Prostate gland (tissue), 2 donors: ENCODE measurements around the gene PURB. TPM values are rescaled to one million over a fixed set of nuclear protein-coding genes. Genes with fewer than 3 reads are reported as not detected.
"Not testable (repeated sequence)": the region's sequence is repeated elsewhere in the genome, so short reads cannot be mapped to it uniquely, and the experiment has no call there.

ENCODE experiments used
- DNase-seq: peaks from one replicate; pipeline ENCODE4 v3.0.0-alpha.2; 2019; ENCODE audit warnings: low spot score
- H3K27ac ChIP-seq, 2 donors: fragments of 200-600 bp; sonication (generic); 2 replicates each; pipeline ENCODE4 v1.5.1; 2017 to 2019
- H3K27me3 ChIP-seq: fragments of 200-600 bp; sonication (generic); replicated peaks from 2 replicates; pipeline ENCODE4 v1.5.1; 2019; ENCODE audit not compliant: insufficient read depth
- H3K36me3 ChIP-seq, 2 donors: fragments of 200-600 bp; sonication (generic); 1 replicate in 1 of 2; 2 replicates in 1 of 2; pipeline versions ENCODE4 v1.5.1 to v1.8.1; 2017 to 2019
- H3K4me1 ChIP-seq: fragments of 200-600 bp; sonication (generic); replicated peaks from 2 replicates; pipeline ENCODE4 v1.5.1; 2019
- H3K4me3 ChIP-seq, 2 donors: fragments of 200-600 bp; sonication (generic); 2 replicates each; pipeline ENCODE4 v1.5.1; 2017 to 2019
- H3K9me3 ChIP-seq: fragments of 200-600 bp; sonication (generic); 2 replicates; pipeline ENCODE4 v1.5.1; 2017
- POLR2A ChIP-seq: fragments of 450-650 bp; IDR thresholded peaks from one replicate; pipeline ENCODE4 v1.6.1; 2016; ENCODE audit warnings: antibody characterized with exemption, mild to moderate bottlenecking
- POLR2AphosphoS5 ChIP-seq: sonication (generic); formaldehyde crosslinking; IDR thresholded peaks from one replicate; pipeline ENCODE4 v1.6.1; 2017; ENCODE audit warnings: antibody characterized with exemption
- WGBS: methylation state at CpG from one replicate; pipeline ENCODE4 v1.1.5; 2018; 5-methylcytosine and 5-hydroxymethylcytosine counted together
- intact Hi-C: fragments of 100-400 bp; cut with DNase I; formaldehyde crosslinking; loops from one replicate; pipeline ENCODE4 v1.14.2; 2022
- total RNA-seq, 2 donors: library from RNA; depleted of rRNA; stranded (reverse); fragments of >200 nt; gene quantifications; one replicate each; pipeline ENCODE4 v1.1.0, GENCODE V29; 2016
- TF ChIP-seq, protein P1 (sequence below), 4 experiments: fragments of 200-600 bp in 2 of 4; fragments of 450-650 bp in 2 of 4; sonication (generic) in 2 of 4; IDR thresholded peaks; 1 replicate in 3 of 4; 2 replicates in 1 of 4; pipeline ENCODE4 v1.5.1; 2016 to 2019; ENCODE audit warnings: antibody characterized with exemption in 4 of 4, mild to moderate bottlenecking in 2 of 4, moderate library complexity in 2 of 4

Gene PURB
- total RNA-seq: 10 to 100 TPM; 21.9 to 22.0 TPM

DNA sequence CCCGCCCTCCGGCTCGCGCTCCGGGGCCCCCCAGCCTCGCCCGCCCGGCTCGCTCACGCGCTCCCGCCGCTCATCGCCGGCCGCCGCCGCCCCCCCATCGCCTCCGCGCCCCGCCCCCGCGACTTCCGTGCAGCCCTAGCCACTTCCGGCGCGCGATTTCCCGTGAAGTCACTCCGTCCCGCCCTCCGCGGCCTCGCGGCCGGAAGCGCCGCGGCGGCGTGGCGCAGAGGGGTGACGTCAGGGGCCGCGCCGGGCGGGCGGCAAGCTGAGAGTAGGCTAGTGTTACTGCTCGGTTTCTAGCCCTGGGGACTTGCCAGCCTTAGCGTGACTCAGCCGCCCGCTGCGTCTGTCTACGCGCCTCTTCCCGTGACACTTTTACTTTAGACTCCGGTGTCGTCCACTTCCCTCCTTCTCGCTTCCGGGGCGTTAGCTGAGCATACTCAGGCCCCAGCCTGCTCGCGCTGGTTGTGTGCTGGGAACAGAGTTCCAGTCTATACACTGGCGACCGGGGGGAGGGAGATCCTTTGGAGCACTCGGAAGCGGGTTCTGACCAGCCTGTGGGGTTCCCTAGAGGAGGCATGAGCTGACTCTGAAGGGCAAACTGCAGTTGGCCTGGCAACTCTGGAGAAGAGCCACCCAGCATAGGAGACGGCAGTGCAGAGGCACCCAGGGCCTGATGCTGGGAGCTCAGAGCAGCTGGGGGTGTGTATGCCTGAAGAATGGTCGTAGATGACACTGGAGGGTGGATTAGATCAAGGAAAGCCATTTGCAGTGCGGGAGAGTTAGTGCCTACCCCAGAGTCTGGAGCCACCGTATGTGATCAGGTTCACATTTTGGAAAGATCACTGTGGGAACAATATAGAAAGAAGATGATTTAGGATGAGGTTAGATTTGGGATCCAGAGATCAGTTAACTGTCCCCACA is at the start of gene PURB:
PURB (minus strand) TSS at position 137 of the 924 bp plus-strand sequence. CDS start 182 bp downstream, outside the sequence.
- Histone ChIP-seq H3K27me3 (no peaks in the 10 kb centered on the region), H3K36me3 (no peaks in the 10 kb centered on the region), H3K9me3 (no peaks in the 10 kb centered on the region), H3K27ac (peak within 1 kb of the TSS; percentile 93 to 94), H3K4me3 (peak within 1 kb of the TSS; percentile 87 to 93), H3K4me1 (peaks cover 21% of the 10 kb centered on the region)
- intact Hi-C loops: loop anchor here (1.0 to 10.0 kb wide), 4 partner anchors 38 to 278 kb away; partner anchors contain the start of genes H2AZ2 and TBRG4
- peak; percentile 89 for TF ChIP-seq POLR2A
- TF ChIP-seq, protein P1, sequence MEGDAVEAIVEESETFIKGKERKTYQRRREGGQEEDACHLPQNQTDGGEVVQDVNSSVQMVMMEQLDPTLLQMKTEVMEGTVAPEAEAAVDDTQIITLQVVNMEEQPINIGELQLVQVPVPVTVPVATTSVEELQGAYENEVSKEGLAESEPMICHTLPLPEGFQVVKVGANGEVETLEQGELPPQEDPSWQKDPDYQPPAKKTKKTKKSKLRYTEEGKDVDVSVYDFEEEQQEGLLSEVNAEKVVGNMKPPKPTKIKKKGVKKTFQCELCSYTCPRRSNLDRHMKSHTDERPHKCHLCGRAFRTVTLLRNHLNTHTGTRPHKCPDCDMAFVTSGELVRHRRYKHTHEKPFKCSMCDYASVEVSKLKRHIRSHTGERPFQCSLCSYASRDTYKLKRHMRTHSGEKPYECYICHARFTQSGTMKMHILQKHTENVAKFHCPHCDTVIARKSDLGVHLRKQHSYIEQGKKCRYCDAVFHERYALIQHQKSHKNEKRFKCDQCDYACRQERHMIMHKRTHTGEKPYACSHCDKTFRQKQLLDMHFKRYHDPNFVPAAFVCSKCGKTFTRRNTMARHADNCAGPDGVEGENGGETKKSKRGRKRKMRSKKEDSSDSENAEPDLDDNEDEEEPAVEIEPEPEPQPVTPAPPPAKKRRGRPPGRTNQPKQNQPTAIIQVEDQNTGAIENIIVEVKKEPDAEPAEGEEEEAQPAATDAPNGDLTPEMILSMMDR (IDR thresholded peaks at IDR 0.05): peak in 1 of 4 experiments; percentile 21
- TF ChIP-seq POLR2AphosphoS5: peak; percentile 90
- WGBS: 2% methylated on average over 64 of the region's 72 CpGs
- peak; percentile 94 for DNase-seq

DNA sequence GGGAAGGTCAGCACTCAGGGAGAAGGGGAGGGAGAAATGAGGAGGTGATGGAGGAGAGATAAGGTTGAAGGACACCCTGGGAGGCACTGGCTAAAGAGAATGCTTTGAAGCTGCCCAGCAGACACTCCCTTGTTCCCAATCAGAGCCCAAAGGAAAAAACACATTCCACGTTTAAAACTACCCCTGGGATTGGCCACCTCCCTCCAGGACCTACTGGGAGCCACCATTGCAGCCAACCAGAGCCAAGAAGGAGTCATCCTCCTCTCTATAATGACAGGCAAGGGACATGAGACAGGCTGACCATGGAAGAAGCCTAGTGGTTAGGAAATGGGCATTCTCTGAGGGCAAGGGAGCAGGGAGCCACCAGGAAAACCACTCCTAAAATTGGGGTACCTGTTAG is 49.7 kb upstream of the PURB start:
- Histone ChIP-seq H3K36me3 (no peaks in the 10 kb centered on the region), H3K27me3 (no peaks in the 10 kb centered on the region), H3K9me3 (no peaks in the 10 kb centered on the region), H3K4me3 (no peak overlapping the region), H3K27ac (no peak overlapping the region), H3K4me1 (no peaks in the 10 kb centered on the region)
- no peak for TF ChIP-seq POLR2A
- TF ChIP-seq, protein P1 (IDR thresholded peaks at IDR 0.05): no peak
- TF ChIP-seq POLR2AphosphoS5: no peak
- no peak for DNase-seq
- intact Hi-C loops: no loop called here
- 38% methylated on average over 1 of the region's 1 CpG for WGBS

DNA sequence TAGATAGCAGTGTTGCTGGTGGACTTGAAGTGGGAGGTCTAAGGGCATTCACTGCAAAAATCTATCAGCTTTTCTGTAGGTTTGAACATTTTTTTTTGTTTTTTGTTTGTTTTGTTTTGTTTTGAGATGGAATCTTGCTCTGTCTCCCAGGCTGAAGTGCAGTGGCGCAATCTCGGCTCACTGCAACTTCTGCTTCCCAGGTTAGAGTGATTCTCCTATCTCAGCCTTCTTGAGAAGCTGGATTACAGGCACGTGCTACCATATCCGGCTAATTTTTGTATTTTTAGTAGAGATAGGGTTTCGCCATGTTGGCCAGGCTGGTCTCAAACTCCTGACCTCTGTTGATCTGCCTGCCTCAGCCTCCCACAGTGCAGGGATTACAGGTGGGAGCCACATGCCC is 49.2 kb upstream of the PURB start:
- H3K27me3 ChIP-seq, H3K4me3 ChIP-seq, H3K36me3 ChIP-seq, H3K9me3 ChIP-seq, H3K4me1 ChIP-seq, DNase-seq, H3K27ac ChIP-seq, intact Hi-C loops: not testable (repeated sequence)
- WGBS: 68% methylated on average over 5 of the region's 5 CpGs

DNA sequence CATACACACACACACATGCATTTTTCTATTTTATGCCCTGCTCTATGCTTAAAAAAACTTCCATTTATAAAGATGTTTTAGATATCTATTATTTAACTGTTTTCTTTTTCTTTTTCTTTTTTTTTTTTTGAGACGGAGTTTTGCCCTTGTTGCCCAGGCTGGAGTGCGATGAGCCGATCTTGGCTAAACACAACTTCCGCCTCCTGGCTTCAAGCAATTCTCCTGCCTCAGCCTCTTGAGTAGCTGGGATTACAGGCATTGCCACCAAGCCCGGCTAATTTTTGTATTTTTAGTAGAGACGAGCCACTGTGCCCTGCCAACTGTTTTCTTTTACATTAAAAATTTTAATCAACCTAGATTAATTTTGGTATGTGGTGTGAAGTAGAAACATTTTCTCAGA is 45.6 kb upstream of the PURB start:
- no peaks in the 10 kb centered on the region for H3K27me3 ChIP-seq
- no peaks in the 10 kb centered on the region for H3K4me1 ChIP-seq
- H3K36me3 ChIP-seq: no peaks in the 10 kb centered on the region
- no peak for DNase-seq
- H3K9me3 ChIP-seq: no peaks in the 10 kb centered on the region
- H3K27ac ChIP-seq: no peak overlapping the region
- intact Hi-C loops: no loop called here
- no peak overlapping the region for H3K4me3 ChIP-seq
- WGBS: 93% methylated on average over 6 of the region's 6 CpGs
- TF ChIP-seq POLR2AphosphoS5 (no peak), POLR2A (no peak)
- TF ChIP-seq, protein P1 (IDR thresholded peaks at IDR 0.05): no peak

DNA sequence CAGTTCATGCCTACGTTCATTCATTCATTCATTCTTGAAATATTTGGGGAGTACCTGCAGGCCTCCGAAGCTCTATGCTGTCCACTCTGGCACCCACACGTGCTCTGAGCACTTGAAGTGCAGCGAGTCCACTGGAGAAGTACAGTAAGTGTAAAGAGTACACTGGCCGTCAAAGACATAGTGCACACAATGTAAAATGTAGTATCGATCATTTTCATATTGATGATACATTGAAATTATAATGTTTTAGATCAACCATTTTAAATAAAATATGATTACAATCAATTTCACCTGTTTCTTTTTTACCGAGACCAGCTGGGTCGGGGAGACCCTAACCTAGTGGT is 37.0 kb upstream of the PURB start:
- 66% methylated on average over 8 of the region's 8 CpGs for WGBS
- no peak for TF ChIP-seq POLR2A
- TF ChIP-seq, protein P1 (IDR thresholded peaks at IDR 0.05): peak in 3 of 4 experiments; percentile 1 to 3 (median 2)

More for the DNA sequence above, 37.0 kb upstream of the PURB start:
- H3K27me3 ChIP-seq: no peaks in the 10 kb centered on the region
- no peak for DNase-seq
- H3K4me3 ChIP-seq: no peak overlapping the region
- no peaks in the 10 kb centered on the region for H3K4me1 ChIP-seq
- no peaks in the 10 kb centered on the region for H3K36me3 ChIP-seq
- no peak overlapping the region for H3K27ac ChIP-seq
- H3K9me3 ChIP-seq: no peaks in the 10 kb centered on the region
- intact Hi-C loops: loop anchor here (5.0 kb wide), 1 partner anchor 65 kb away; no protein-coding TSS in a partner anchor
